ENCODE measurements around the gene DENND4A. TPM values are rescaled to one million over a fixed set of nuclear protein-coding genes. Genes with fewer than 3 reads are reported as not detected.
"Not testable (repeated sequence)": the region's sequence is repeated elsewhere in the genome, so short reads cannot be mapped to it uniquely, and the experiment has no call there.

Gene DENND4A
- total and polyA plus RNA-seq, 10 donors = 9.4 to 88.2 (median 57.3) TPM

GRCh38 chr15:65782096-65782495, 10.0 kb downstream of the DENND4A start:
- WGBS, 5 donors = 90 to 94% (median 91%) methylated on average over 5 of the region's 5 CpGs

DNA sequence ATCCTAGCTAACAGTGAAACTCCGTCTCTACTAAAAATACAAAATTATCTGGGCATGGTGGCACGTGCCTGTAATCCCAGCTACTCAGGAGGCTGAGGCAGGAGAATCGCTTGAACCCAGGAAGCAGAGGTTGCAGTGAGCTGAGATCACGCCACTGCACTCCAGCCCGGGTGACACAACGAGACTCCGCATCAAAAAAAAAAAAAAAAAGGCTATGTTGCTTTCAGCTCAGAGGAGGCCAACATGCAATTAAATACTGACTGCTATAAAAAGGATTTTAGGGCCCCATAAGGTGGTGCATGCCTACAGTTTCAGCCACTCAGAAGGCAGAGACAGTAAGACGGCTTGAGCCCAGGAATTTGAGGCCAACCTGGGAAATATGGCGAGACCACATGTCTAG, 13.4 kb downstream of the DENND4A start:
- H3K27ac ChIP-seq = peak overlapping the region in 5 of 8 donors; percentile 12 to 80 (median 71)
- not testable (repeated sequence) for H3K4me3 ChIP-seq; H3K27me3 ChIP-seq (replicated peaks in 1 of 7); H3K9me3 ChIP-seq; DNase-seq; H3K36me3 ChIP-seq
- intact Hi-C loops (cut with DNase I; ENCODE audit: low total_unique reads) = loop anchor here (10.0 kb wide), 1 partner anchor 46 kb away; no protein-coding TSS in a partner anchor
- 66 to 78% (median 70%) methylated on average over 9 of the region's 9 CpGs for WGBS, 5 donors
- H3K4me1 ChIP-seq = peaks cover 18 to 100% (median 67%) of the 10 kb centered on the region in 6 donors

More at GRCh38 chr15:65782096-65782495, 10.0 kb downstream of the DENND4A start:
- no peaks in the 10 kb centered on the region for H3K27me3 ChIP-seq (replicated peaks in 1 of 7)
- H3K4me1 ChIP-seq = peaks cover 11 to 100% (median 53%) of the 10 kb centered on the region in 6 donors
- no peak for TF ChIP-seq POLR2AphosphoS5 (IDR thresholded peaks at IDR 0.05)
- no peak for TF ChIP-seq CTCF (IDR thresholded peaks at IDR 0.05 in 8 of 11, conservative IDR thresholded peaks at IDR 0.05 in 3 of 11)
- TF ChIP-seq POLR2A (IDR thresholded peaks at IDR 0.05) = no peak
- intact Hi-C loops (cut with DNase I; ENCODE audit: low total_unique reads) = no loop called here
- no peak for DNase-seq
- no peaks in the 10 kb centered on the region for H3K9me3 ChIP-seq
- H3K36me3 ChIP-seq = peaks cover 0 to 12% (median 0%) of the 10 kb centered on the region in 6 donors
- H3K4me3 ChIP-seq = no peak overlapping the region
- no peak overlapping the region for H3K27ac ChIP-seq

DNA sequence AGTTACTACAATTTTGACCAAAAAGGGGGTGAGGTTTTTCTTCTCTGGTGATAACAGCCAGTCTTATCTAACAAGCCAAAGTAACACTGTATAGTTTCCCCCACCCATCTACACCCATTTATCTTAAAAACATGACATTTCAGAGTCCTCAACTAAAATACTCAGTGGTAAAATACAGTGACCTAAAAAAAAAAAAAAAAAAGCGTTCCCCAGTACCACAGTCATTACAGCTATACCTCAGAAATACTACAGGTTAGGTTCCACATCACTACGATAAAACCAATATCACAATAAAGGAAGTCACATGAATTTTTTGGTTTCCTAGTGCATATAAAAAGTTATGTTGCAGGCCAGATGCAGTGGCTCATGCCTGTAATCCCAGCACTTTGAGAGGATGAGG, 13.8 kb downstream of the DENND4A start:
- intact Hi-C loops (cut with DNase I; ENCODE audit: low total_unique reads) = loop anchor here (10.0 kb wide), 1 partner anchor 47 kb away; no protein-coding TSS in a partner anchor
- Histone ChIP-seq H3K4me3 (no peak overlapping the region), H3K36me3 (no peaks in the 10 kb centered on the region), H3K4me1 (peaks cover 22 to 100% (median 69%) of the 10 kb centered on the region in 6 donors), H3K27me3 (replicated peaks in 1 of 7) (no peaks in the 10 kb centered on the region), H3K27ac (peak overlapping the region in 6 of 8 donors; percentile 12 to 80 (median 67)), H3K9me3 (no peaks in the 10 kb centered on the region)
- DNase-seq = no peak
- 24 to 57% (median 29%) methylated on average over 2 of the region's 2 CpGs for WGBS, 5 donors
- TF ChIP-seq POLR2A (IDR thresholded peaks at IDR 0.05) (no peak), POLR2AphosphoS5 (IDR thresholded peaks at IDR 0.05) (no peak), CTCF (IDR thresholded peaks at IDR 0.05 in 8 of 11, conservative IDR thresholded peaks at IDR 0.05 in 3 of 11) (no peak)

GRCh38 chr15:65777843-65778242, 14.2 kb downstream of the DENND4A start:
- H3K9me3 ChIP-seq = no peaks in the 10 kb centered on the region
- no peaks in the 10 kb centered on the region for H3K36me3 ChIP-seq
- 89 to 94% (median 92%) methylated on average over 6 of the region's 6 CpGs for WGBS, 5 donors
- TF ChIP-seq CTCF (IDR thresholded peaks at IDR 0.05 in 8 of 11, conservative IDR thresholded peaks at IDR 0.05 in 3 of 11) (no peak), POLR2A (IDR thresholded peaks at IDR 0.05) (no peak), POLR2AphosphoS5 (IDR thresholded peaks at IDR 0.05) (no peak)
- H3K4me3 ChIP-seq = no peak overlapping the region
- DNase-seq = no peak
- H3K27me3 ChIP-seq (replicated peaks in 1 of 7) = no peaks in the 10 kb centered on the region
- peaks cover 26 to 100% (median 73%) of the 10 kb centered on the region in 6 donors for H3K4me1 ChIP-seq
- intact Hi-C loops (cut with DNase I; ENCODE audit: low total_unique reads) = loop anchor here (10.0 kb wide), 1 partner anchor 47 kb away; no protein-coding TSS in a partner anchor
- H3K27ac ChIP-seq = peak overlapping the region in 7 of 8 donors; percentile 36 to 80 (median 63)

Data from spleen (tissue), 11 donors.